IPS-18c (cell line): Measurements from ENCODE around the gene SHANK1.
A peak's percentile ranks its signal among the peaks of the same experiment; 100 is the strongest.

Experiments
- H3K4me3 ChIP-seq: 2 replicates; pipeline ENCODE4 v1.7.0; 2013; ENCODE audit warnings: low read depth, mild to moderate bottlenecking, low read length, moderate library complexity; ENCODE audit not compliant: insufficient read depth
- H3K9me3 ChIP-seq: one replicate; pipeline ENCODE4 v1.6.1; 2013; ENCODE audit warnings: mild to moderate bottlenecking, low read length, moderate library complexity; ENCODE audit not compliant: control insufficient read depth, insufficient read depth

Gene SHANK1

GRCh38 chr19:50676625-50677197, 42.9 kb downstream of the SHANK1 start:
- H3K9me3 ChIP-seq = no peaks in the 10 kb centered on the region
- no peak overlapping the region for H3K4me3 ChIP-seq

GRCh38 chr19:50673118-50673517, 46.5 kb downstream of the SHANK1 start:
- H3K4me3 ChIP-seq = no peak overlapping the region

DNA sequence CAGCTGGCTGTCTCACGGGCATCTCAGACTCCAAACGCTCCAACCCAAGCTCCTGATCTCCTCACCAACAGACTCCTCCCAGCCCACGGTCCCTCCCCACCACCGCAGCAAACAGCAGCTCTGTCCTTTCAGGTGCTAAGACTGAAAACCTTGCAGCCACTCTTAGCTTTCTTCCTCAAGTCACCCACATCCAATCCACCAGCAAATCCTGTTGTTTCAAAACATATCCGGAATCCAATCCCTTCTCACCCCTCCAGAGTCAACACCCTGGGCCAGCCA, 49.6 kb downstream of the SHANK1 start:
- Histone ChIP-seq H3K9me3 (no peaks in the 10 kb centered on the region), H3K4me3 (no peak overlapping the region)

More at GRCh38 chr19:50673118-50673517, 46.5 kb downstream of the SHANK1 start:
- no peaks in the 10 kb centered on the region for H3K9me3 ChIP-seq

DNA sequence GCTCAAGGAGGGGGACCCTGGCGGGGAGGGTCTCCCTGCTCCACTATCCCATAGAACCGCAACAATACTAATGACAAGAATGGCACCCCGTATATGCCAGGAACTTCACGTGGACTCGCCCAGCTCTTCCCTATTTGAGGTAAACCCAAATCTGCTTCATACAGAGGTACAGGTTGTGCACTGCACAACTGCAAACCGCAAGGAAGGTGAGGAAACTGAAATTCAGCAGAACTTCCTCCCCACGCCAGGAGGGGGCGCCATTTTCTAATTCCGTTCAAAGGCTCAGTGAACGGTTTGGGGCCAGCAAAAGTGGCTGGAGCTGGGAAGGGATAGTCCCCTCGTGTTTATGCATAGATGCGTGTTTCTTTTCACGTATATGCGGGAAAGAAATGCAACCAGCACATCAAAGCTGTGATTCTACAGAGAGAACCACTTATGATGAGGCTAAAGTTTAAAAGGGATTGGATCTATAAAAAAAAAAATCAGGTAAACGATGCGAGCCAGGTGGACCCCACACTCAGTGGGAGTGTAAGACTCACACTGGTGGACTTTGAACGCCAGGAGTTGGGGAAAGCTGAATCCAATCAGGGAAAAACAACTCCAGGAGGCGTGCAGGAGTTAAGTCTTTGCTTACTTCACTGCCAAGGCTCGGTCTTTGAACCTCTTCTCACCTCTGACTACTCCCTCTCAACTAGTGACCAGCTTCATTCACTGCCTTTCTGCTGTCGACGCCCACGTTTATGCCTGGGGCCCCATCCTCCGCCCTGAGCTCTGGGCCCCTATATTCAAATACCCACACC, 50.1 kb downstream of the SHANK1 start:
- H3K9me3 ChIP-seq = no peaks in the 10 kb centered on the region

GRCh38 chr19:50668879-50669278, 50.7 kb downstream of the SHANK1 start:
- Histone ChIP-seq H3K9me3 (no peaks in the 10 kb centered on the region), H3K4me3 (no peak overlapping the region)

More for the DNA sequence above, 50.1 kb downstream of the SHANK1 start:
- no peak overlapping the region for H3K4me3 ChIP-seq

DNA sequence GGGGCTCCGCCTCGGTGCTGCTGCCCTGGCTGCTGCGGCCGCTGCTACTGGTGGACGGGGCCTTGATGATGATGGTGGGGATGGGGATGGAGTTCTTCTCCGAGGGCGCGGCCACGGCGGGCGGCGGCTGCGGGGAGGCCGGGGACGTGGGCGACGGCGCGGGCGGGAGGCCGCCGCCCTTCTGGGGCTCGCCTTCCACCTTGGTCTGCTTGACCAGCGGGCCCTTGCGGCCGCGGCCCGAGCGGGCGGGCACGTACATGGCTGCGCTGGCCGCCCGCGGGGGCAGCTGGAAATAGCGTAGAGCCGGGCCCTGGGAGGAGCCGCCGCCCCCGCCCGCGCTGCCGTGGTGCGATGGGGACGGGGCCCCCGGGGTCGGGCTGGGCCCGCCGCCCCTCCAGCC, 51.2 kb downstream of the SHANK1 start:
- Histone ChIP-seq H3K9me3 (no peaks in the 10 kb centered on the region), H3K4me3 (no peak overlapping the region; the same call in 1 of the 2 replicates)

GRCh38 chr19:50667759-50668231, 51.8 kb downstream of the SHANK1 start:
- peak overlapping the region; percentile 46 for H3K4me3 ChIP-seq

GRCh38 chr19:50667177-50667758, 52.3 kb downstream of the SHANK1 start:
- H3K4me3 ChIP-seq = peak overlapping the region; percentile 46; the same call in 1 of the 2 replicates
- H3K9me3 ChIP-seq = no peaks in the 10 kb centered on the region

More at GRCh38 chr19:50667759-50668231, 51.8 kb downstream of the SHANK1 start:
- no peaks in the 10 kb centered on the region for H3K9me3 ChIP-seq

DNA sequence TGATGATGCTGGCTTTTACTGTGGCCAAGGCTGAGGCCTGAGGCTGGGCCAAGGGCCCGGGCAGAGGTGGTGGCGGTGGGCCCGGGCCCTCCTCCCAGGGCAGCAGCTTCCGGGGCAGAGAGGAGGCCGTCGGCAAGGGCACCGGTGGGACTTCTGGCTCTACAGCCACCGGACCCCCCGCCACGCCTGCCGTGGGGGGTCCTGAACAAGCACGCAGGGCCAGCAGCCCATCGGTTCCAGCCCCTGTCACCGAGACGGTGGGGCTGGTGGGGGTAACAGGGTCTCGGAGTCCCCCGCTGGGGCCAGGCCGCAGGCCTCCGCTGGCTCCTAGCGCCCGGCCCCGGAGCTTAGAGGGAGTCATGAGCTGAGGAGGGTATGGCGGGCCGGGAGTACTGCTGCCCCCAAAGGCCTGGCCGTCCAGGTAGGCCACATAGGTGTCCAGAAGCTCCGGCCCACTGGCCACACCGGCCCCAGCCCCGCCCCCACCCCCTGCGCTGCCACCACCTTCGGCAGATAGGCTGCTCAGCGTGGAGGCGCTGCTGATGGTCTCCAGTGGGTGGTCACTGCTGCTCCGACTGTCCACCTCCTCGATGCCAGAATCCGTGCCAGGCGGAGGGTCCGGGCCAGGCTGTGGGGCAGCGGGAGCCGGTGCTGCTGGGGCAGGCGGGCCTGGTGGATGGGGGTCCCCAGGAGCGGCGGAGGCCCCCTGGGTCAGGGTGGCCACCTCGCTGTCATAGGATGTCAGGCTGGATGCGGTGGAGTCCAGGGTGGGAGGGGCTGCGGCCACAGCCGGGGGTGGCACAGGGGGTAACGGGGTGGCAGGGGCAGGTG, 53.0 kb downstream of the SHANK1 start:
- Histone ChIP-seq H3K9me3 (no peaks in the 10 kb centered on the region), H3K4me3 (no peak overlapping the region)

DNA sequence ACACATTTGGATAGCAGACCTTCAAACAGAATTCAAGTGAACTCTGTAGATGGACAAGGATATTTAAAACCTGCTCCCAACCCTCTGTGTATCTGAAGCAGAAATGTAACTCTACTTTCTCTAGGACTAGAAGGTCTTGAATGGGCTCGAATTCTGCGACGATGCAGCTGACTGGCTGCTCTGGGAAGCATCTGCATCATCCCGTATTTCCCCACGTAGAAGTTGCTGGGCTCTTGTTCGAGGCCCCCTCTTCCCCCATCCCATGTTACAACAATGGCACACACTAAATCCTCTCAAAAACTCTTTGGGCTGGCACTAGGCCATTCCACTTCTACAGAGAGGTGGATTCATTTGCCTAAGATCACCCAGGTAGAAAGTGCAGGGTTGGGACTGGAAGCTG, 55.4 kb downstream of the SHANK1 start:
- H3K9me3 ChIP-seq = no peaks in the 10 kb centered on the region
- H3K4me3 ChIP-seq = no peak overlapping the region

- Histone ChIP-seq H3K4me3 (no peak overlapping the region), H3K9me3 (no peaks in the 10 kb centered on the region)
Observed at GRCh38 chr19:50663482-50663790, 56.2 kb downstream of the SHANK1 start.

DNA sequence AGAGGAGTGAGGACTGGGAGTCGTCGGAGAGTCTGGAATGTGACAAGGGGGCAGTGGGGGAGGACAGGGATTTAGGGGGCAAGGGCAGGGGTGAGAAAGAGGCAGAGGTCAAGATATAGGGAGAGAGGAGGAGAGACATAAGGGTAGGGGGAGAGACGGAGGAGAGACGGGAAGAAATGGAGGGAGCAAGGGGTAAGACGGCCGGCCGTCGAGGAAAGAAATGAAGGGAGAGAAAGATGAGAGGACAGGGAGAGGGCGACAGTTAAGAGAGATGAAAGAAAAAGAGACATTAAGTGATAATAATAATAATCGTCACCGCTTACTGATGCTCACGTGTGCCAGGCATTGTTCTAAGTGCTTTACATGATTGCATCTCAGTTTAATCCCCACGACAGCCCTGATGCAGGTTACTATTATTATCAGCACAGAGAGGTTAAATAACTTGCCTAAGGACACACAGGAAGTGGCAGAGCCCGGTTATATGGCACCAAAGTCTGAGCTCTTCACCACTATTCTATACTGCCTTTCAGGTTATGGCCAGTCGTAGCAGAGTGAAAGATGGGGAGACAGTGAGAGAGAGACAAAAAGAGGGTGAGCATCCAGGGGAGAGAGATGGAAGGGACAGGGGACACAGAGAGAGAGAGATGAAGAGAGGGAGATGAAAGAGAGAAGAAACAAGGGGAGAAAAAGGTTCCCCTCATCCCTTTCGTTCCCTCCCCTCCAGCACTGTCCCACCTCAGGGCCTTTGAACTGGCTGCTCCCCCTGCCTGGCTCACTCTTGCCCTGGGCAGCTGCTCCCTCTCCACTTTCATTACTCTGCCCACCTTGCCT, 56.7 kb downstream of the SHANK1 start:
- Histone ChIP-seq H3K9me3 (no peaks in the 10 kb centered on the region), H3K4me3 (no peak overlapping the region)

GRCh38 chr19:50661766-50662650, 57.6 kb downstream of the SHANK1 start:
- H3K4me3 ChIP-seq = no peak overlapping the region
- H3K9me3 ChIP-seq = no peaks in the 10 kb centered on the region

GRCh38 chr19:50661023-50661422, 58.6 kb downstream of the SHANK1 start:
- Histone ChIP-seq H3K4me3 (no peak overlapping the region), H3K9me3 (no peaks in the 10 kb centered on the region)

- H3K4me3 ChIP-seq = peak overlapping the region; percentile 36
- H3K9me3 ChIP-seq = peaks cover under 1% of the 10 kb centered on the region
Observed at GRCh38 chr19:50660088-50660366, 59.6 kb downstream of the SHANK1 start.
